Epidermal melanocyte (primary cell): ENCODE data around the gene ATP2B3.

Source experiments
- DNase-seq: peaks from one replicate; pipeline ENCODE4 v3.0.0; 2011; ENCODE audit warnings: low spot score; ENCODE audit not compliant: insufficient read length

ATP2B3 gene

GRCh38 chrX:153611298-153612095 is 94.1 kb downstream of the ATP2B3 start:
- no peak for DNase-seq

- DNase-seq: no peak
These were observed 95.0 kb downstream of the ATP2B3 start for GRCh38 chrX:153612413-153612812.

- DNase-seq: no peak
These were observed 97.4 kb downstream of the ATP2B3 start for GRCh38 chrX:153614818-153615217.

- no peak for DNase-seq
These were observed 103.1 kb downstream of the ATP2B3 start for GRCh38 chrX:153620576-153620975.

GRCh38 chrX:153621949-153622598 is 104.6 kb downstream of the ATP2B3 start:
- DNase-seq: no peak

GRCh38 chrX:153622661-153623309 is 105.3 kb downstream of the ATP2B3 start:
- DNase-seq: no peak

- DNase-seq: no peak
These were observed 106.0 kb downstream of the ATP2B3 start for GRCh38 chrX:153623310-153624029.

- DNase-seq: no peak
These were observed 107.0 kb downstream of the ATP2B3 start for GRCh38 chrX:153624196-153625091.

- DNase-seq: no peak
These were observed 108.0 kb downstream of the ATP2B3 start for GRCh38 chrX:153625271-153626024.

- no peak for DNase-seq
These were observed 108.7 kb downstream of the ATP2B3 start for GRCh38 chrX:153626025-153626633.

- DNase-seq: no peak
These were observed 109.6 kb downstream of the ATP2B3 start for GRCh38 chrX:153626863-153627674.

- DNase-seq: no peak
These were observed 110.3 kb downstream of the ATP2B3 start for GRCh38 chrX:153627675-153628111.

GRCh38 chrX:153628129-153628528 is 110.7 kb downstream of the ATP2B3 start:
- DNase-seq: no peak

GRCh38 chrX:153628665-153629064 is 111.2 kb downstream of the ATP2B3 start:
- DNase-seq: no peak

- no peak for DNase-seq
These were observed 113.9 kb downstream of the ATP2B3 start for GRCh38 chrX:153631346-153631745.

GRCh38 chrX:153631907-153632594 is 114.6 kb downstream of the ATP2B3 start:
- no peak for DNase-seq
